Measurements from ENCODE around the gene RPEL1.
"Not testable (repeated sequence)": the region's sequence is repeated elsewhere in the genome, so short reads cannot be mapped to it uniquely, and the experiment has no call there.

The RPEL1 gene

DNA sequence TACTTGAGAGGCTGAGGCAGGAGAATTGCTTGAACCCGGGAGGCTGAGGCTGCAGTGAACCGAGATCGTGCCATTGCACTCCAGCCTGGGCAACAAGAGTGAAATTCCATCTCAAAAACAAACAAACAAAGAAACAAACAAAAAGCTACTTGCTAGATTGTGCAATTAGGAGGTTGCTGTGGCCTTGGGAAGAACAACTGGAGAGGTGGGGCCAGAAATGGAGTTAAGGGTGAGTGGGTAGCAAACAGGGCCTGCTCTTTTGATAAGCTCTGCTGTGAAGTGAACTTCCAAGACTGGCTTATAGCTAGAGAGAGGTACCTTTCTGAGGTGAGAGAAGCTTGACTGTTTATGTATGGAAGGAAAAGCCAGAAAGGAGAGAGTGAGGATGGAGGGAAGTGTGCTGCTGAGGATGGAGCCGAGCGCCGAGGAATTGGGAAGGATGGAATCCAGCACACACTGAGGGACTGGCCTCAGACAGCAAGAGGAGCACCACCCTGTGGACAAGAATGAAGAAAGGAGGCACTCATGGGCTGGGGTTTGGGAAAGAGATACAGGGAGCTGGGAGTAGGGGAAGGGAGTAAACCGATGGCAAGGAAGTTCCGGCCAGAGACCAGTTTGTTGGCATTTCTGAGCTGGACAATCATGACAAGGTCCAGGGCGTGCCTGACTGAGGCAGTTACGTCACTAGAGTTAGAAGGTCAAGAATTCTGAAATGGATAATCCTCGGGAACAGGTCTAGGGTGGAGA is 7.0 kb upstream of the RPEL1 start:
- no peak for DNase-seq

- no peak for DNase-seq
Measured at GRCh38 chr10:103241262-103242011, 4.2 kb upstream of the RPEL1 start.

DNA sequence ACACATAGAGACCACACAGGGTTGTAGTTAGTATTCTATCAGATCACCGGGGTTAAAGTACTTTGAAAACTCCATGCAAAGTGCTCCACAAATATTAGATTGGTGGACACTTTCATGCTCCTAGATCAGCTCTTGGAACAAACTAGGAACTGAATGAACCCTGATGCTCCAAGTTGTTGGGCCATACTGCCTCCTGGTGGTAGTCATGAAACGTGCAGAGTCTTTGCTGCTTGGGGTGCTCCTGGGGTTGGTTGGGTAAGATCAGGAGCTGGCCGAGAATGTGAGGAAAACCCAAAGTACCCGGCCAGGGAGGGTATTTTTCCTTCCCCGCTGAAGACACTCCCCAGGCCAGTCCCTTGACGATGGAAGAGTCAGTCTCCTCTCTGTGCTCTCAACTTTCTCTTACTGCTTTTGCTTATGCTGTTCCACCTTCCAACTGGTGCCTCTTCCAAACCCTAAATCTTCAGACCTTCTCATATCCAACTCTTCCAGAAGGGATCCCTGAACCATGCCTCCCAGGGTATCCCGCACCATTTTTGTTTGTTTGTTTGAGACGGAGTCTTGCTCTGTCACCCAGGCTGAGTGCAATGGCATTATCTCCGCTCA is 918 bp upstream of the RPEL1 start:
- DNase-seq = no peak

DNA sequence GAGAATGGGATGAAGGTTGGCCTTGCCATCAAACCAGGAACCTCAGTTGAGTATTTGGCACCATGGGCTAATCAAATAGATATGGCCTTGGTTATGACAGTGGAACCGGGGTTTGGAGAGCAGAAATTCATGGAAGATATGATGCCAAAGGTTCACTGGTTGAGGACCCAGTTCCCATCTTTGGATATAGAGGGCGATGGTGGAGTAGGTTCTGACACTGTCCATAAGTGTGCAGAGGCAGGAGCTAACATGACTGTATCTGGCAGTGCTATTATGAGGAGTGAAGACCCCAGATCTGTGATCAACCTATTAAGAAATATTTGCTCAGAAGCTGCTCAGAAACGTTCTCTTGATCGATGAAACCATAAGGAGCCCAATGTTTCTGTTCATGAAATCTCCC is 637 bp downstream of the RPEL1 start:
- DNase-seq = no peak

- no peak for DNase-seq
Measured at GRCh38 chr10:103254113-103254512, 8.4 kb downstream of the RPEL1 start.

DNA sequence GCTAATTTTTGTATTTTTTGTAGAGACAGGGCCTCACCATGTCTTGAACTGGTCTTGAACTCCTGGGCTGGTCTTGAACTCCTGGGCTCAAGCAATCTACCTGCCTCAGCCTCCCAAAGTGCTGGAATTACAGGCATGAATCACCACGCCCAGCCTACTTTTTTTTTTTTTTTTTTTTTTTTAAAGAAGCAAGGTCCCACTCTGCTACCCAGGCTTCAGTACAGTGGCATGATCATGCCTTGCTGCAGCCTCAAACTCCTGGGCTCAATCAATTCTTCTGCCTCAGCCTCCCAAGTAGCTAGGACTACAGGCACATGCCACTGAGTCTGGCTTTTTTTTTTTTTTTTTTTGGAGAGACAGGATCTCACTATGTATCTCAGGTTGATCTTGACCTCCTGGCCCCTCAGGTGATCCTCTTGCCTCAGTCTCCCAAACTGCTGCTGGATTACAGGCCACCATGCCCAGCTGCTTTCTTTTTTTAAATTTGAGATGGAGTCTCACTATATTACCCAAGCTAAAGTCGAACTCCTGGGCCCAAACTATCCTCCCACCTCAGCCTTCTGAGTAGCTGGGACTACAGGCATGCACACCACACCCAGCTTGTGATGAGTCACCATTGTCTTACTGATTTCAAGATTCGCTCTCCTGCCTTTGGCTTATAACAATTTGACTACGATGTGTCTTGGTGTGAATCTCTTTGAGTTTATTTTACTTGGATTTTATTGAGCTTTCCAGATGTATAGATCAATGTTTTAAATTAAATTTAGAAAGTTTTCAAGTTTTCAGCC is 9.0 kb downstream of the RPEL1 start:
- DNase-seq = no peak

DNA sequence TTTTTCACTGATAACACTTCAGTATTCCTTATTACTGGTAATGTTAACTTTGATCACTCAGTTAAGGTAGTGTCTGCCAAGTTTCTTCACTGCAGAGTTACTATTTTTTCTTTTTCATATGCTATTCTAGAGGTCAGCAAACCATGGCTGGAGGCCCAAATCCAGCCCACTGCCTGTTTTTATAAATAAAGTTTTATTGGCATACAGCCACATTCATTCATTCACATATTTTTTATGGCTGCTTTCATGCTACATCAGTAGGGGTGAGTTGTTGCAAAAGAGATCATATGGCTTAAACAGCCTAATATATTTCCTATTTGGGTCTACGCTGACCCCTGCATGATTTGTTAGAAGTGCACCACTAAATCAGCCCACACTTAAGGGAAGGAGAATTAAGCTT is 10.9 kb downstream of the RPEL1 start:
- no peak for DNase-seq

DNA sequence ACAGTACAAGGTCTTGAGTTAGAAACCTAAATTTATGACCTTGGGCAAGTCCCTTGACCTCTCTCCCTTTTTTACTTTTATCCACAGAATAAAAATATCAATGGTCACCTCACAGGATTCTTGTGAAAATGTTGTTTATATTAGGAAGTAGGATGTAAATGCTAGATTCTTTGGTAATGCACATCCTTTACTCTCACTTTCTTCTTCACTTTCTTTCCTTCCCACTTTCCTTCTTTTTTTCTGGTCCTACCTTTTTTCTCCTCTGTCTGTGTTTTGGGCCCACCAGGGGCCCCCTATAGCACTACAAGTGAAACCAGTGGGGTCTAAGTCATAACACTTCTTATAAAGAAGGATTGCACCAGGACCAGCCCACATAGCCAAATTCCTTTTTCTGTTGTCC is 12.1 kb downstream of the RPEL1 start:
- no peak for DNase-seq

DNA sequence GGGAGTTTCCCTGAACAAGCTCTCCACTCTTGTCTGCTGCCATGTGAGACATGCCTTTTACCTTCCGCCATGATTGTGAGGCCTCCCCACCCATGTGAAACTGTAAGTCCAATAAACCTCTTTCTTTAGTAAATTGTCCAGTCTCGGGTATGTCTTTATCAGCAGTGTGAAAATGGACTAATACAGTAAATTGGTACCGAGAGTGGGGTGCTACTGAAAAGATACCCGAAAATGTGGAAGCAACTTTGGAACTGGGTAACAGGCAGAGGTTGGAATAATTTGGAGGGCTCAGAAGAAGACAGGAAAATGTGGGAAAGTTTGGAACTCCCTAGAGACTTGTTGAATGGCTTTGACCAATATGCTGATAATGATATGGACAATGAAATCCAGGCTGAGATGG is 13.2 kb downstream of the RPEL1 start:
- not testable (repeated sequence) for DNase-seq

DNA sequence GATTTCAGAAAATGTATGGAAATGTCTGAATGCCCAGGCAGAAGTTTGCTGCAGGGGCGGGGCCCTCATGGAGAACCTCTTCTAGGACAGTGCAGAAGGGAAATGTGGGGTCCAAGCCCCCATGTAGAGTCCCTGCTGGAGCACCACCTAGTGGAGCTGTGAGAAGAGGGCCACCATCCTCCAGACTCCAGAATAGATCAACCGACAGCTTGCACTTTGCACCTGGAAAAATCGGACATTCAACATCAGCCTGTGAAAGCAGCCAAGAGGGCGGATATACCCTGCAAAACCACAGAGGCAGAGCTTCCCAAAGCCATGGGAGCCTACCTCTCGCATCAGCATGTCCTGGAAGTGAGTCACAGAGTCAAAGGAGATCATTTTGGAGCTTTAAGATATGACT is 14.3 kb downstream of the RPEL1 start:
- DNase-seq = no peak

DNA sequence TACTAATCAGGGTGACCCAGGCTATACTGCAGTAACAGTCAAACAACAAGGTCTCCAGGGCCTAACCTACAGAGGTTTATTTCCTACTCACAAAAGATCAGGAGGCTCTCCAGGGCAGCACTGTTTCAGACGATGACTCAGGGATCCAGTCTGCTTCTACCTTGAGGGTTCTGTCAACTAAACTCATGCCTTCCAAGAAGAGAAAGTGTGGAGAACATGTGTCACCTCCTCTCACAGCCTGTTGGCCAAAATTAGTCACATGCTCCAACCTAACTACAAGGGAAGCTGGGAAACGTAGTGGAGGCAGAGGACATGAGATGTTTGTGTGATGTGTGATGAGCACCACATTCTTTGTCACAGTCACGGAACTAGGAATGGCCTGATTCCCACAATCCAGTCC is 16.5 kb downstream of the RPEL1 start:
- no peak for DNase-seq

DNA sequence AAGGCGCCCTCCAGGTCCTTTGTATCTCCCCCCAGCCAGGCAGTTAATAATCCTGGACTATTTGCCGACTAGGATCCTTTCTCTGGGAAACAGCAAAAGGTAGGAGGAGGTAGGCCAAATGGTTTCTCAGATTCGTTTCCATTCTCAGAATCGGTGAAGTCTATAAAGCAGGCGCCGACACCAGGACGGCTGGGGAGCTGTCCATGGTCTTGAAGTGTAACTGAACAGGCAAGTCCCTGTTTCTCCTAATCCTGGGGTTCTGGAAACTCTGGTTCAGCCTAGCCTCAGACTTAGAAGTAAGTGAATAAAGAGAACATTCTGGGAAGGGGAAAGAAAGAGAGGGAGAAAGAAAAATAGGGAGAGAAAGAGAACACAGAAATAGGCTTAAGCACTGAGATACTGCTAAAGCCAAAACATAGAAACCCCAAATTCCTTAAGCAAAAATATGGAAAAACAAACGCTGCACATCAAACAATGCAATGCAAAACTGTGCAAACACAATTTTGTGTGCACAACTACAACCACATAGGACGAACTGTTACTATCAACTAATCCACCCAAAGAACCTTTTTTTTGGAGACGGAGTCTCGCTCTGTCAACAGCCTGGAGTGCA is 20.1 kb downstream of the RPEL1 start:
- DNase-seq = no peak

- DNase-seq = no peak
Measured at GRCh38 chr10:103273041-103273441, 27.4 kb downstream of the RPEL1 start.

DNA sequence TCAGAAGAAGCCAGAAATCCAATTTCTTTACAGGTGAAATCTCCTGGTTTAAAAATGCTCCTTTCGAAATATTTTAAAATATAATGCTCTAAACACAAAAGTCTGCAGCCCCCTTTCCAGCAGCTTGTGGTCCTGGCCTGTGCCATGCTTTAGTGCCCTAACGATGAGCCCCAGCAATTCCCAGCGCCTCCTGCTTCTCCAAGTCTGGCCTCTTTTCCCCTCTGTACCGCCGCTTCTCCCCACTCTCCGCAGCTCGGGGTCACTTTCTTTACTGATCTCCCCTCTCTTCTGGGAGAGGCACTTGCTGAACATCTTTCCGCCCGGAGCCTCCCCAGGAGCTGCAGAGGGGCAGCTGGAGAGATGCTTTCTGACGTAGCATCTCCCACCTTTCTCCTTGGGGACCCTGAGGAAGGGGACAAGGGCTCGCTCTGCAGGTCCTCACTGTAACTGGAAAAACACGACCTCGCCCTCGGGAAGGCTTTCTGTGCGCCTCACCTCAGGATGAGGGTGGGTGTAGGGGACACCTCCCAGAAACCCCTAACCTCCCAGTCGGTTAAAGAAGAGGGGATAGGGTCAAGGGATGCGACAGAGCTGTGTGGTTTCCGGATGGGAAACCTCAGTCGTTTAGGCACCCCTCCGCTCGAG is 30.7 kb downstream of the RPEL1 start:
- no peak for DNase-seq

DNA sequence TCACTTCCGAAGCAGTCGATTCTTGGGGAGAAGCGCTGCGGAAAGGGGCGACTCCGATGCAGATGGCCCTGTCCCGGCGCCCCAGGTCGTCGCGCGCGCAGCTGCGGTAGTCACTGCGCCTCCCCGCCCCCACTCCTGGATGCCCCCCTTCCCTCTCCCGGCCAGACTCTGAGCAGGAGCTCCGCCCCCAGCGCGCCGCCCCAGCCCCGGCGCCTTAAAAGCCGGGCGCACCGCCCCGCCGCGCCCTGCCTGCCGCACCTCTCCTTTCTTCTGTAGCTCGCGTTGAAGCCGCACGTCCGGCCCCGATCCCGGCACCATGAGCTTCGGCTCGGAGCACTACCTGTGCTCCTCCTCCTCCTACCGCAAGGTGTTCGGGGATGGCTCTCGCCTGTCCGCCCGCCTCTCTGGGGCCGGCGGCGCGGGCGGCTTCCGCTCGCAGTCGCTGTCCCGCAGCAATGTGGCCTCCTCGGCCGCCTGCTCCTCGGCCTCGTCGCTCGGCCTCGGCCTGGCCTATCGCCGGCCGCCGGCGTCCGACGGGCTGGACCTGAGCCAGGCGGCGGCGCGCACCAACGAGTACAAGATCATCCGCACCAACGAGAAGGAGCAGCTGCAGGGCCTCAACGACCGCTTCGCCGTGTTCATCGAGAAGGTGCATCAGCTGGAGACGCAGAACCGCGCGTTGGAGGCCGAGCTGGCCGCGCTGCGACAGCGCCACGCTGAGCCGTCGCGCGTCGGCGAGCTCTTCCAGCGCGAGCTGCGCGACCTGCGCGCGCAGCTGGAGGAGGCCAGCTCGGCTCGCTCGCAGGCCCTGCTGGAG is 31.4 kb downstream of the RPEL1 start, which contains the start of gene INA:
INA (plus strand) TSS at position 243 of the 817 bp plus-strand sequence; CDS start at position 317, 74 bp downstream.
- peak in 1 of 2 experiments; percentile 30 for DNase-seq

- DNase-seq = no peak
Measured at GRCh38 chr10:103277713-103278536, 32.2 kb downstream of the RPEL1 start.

GRCh38 chr10:103278537-103278823 is 32.8 kb downstream of the RPEL1 start:
- DNase-seq = no peak

- DNase-seq = no peak
Measured at GRCh38 chr10:103278862-103279298, 33.2 kb downstream of the RPEL1 start.

GRCh38 chr10:103280031-103280430 is 34.3 kb downstream of the RPEL1 start:
- DNase-seq = no peak

- no peak for DNase-seq
Measured at GRCh38 chr10:103280506-103280905, 34.8 kb downstream of the RPEL1 start.
